ENCODE data around the gene P2RX6. TPM values are rescaled to one million over a fixed set of nuclear protein-coding genes. Genes with fewer than 3 reads are reported as not detected.

Gene P2RX6
- total RNA-seq, 1 experiment from 2014 or later, result 0.46 TPM

DNA sequence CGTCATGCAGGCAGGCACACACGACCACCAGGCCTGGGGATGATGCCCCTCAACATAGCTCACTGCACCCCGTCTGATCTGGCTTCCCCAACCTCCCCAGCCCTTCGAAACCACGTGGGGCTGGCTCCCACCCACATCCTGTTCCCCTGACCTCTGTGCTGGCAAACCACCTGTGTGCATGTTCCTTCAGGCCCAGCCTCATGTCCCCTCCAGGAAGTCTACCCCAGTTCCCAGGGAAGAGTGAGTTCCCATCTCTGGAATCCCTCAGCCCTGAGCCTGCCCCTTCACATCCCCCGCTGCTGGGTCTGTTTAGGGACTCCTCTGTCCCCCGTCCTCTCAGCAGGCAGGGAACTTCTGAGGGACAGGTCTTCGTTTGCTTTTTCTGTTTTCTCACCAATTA, 10.3 kb downstream of the P2RX6 start:
- no peak overlapping the region for H3K4me3 ChIP-seq (ENCODE audit: low read depth in 2 of 2, low read length in 2 of 2)
- H3K4me1 ChIP-seq (ENCODE audit: control insufficient read depth, insufficient read depth, low read length), result no peaks in the 10 kb centered on the region
- no peaks in the 10 kb centered on the region for H3K36me3 ChIP-seq (ENCODE audit: control insufficient read depth, insufficient read depth, low read length)
- DNase-seq (ENCODE audit: low read depth, low spot score), result no peak
- intact Hi-C loops (cut with micrococcal nuclease; ENCODE audit: unreplicated experiment) (no loop called here), in situ Hi-C loops (cut with HindIII; ENCODE audit: low pct_unique_long_range_greater_than_20kb, low sequenced_read_pairs) (no loop called here)
- no peaks in the 10 kb centered on the region for H3K27me3 ChIP-seq (ENCODE audit: control insufficient read depth, insufficient read depth, low read length)
- ChIA-PET POLR2A (no interaction called here), CTCF (no interaction called here)
- BruUV-seq (replicated peaks), result no TSS peak
- no peak overlapping the region for H3K27ac ChIP-seq (ENCODE audit: low read length)
- ATAC-seq, result no peak
- no peaks in the 10 kb centered on the region for H3K9me3 ChIP-seq (ENCODE audit: control insufficient read depth, insufficient read depth, low read depth, low read length)
- TF ChIP-seq TCF7L2 (IDR thresholded peaks at IDR 0.05; ENCODE audit: low read depth, low read length), result no peak
- TF ChIP-seq, protein P1, sequence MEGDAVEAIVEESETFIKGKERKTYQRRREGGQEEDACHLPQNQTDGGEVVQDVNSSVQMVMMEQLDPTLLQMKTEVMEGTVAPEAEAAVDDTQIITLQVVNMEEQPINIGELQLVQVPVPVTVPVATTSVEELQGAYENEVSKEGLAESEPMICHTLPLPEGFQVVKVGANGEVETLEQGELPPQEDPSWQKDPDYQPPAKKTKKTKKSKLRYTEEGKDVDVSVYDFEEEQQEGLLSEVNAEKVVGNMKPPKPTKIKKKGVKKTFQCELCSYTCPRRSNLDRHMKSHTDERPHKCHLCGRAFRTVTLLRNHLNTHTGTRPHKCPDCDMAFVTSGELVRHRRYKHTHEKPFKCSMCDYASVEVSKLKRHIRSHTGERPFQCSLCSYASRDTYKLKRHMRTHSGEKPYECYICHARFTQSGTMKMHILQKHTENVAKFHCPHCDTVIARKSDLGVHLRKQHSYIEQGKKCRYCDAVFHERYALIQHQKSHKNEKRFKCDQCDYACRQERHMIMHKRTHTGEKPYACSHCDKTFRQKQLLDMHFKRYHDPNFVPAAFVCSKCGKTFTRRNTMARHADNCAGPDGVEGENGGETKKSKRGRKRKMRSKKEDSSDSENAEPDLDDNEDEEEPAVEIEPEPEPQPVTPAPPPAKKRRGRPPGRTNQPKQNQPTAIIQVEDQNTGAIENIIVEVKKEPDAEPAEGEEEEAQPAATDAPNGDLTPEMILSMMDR (IDR thresholded peaks at IDR 0.05), result no peak

DNA sequence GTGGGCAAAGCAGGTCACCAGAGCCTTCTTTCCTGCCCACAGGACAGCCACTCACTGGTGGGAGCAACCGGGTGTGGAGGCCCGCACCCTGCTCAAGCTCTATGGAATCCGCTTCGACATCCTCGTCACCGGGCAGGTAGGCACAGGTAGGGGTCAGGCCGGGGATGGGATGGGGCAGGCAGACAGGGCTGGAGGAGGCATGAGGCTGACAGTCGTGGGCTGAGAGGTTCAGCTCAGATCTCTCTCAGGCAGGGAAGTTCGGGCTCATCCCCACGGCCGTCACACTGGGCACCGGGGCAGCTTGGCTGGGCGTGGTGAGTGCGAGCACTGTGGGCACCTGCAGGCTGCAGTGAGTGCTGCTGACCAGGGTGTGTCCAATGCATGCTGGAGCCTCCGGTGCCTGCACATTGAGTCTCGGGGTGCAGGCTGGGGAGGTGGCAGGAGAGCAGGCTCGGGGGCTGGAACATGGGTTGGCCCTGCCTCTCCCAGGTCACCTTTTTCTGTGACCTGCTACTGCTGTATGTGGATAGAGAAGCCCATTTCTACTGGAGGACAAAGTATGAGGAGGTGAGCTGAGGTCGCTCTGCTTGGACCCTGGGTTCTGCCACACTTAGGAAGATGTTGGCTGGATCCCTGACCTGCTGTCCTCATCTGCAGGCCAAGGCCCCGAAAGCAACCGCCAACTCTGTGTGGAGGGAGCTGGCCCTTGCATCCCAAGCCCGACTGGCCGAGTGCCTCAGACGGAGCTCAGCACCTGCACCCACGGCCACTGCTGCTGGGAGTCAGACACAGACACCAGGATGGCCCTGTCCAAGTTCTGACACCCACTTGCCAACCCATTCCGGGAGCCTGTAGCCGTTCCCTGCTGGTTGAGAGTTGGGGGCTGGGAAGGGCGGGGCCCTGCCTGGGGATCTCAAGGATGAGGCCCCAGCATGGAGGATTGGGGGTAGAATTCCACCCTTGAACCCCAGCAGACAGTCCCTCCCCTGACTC, 11.1 kb downstream of the P2RX6 start:
- Histone ChIP-seq H3K4me1 (ENCODE audit: control insufficient read depth, insufficient read depth, low read length) (no peaks in the 10 kb centered on the region), H3K9me3 (ENCODE audit: control insufficient read depth, insufficient read depth, low read depth, low read length) (no peaks in the 10 kb centered on the region), H3K36me3 (ENCODE audit: control insufficient read depth, insufficient read depth, low read length) (no peaks in the 10 kb centered on the region), H3K27ac (ENCODE audit: low read length) (no peak overlapping the region), H3K4me3 (ENCODE audit: low read depth in 2 of 2, low read length in 2 of 2) (no peak overlapping the region), H3K27me3 (ENCODE audit: control insufficient read depth, insufficient read depth, low read length) (no peaks in the 10 kb centered on the region)
- intact Hi-C loops (cut with micrococcal nuclease; ENCODE audit: unreplicated experiment), result no loop called here
- no TSS peak for BruUV-seq (replicated peaks)
- TF ChIP-seq POLR2AphosphoS5 (IDR thresholded peaks at IDR 0.05; ENCODE audit: low read depth, low read length) (no peak), TCF7L2 (IDR thresholded peaks at IDR 0.05; ENCODE audit: low read depth, low read length) (no peak), SIN3A (IDR thresholded peaks at IDR 0.05; ENCODE audit: borderline replicate concordance, insufficient read depth, low read depth, low read length) (no peak)
- TF ChIP-seq, protein P2, sequence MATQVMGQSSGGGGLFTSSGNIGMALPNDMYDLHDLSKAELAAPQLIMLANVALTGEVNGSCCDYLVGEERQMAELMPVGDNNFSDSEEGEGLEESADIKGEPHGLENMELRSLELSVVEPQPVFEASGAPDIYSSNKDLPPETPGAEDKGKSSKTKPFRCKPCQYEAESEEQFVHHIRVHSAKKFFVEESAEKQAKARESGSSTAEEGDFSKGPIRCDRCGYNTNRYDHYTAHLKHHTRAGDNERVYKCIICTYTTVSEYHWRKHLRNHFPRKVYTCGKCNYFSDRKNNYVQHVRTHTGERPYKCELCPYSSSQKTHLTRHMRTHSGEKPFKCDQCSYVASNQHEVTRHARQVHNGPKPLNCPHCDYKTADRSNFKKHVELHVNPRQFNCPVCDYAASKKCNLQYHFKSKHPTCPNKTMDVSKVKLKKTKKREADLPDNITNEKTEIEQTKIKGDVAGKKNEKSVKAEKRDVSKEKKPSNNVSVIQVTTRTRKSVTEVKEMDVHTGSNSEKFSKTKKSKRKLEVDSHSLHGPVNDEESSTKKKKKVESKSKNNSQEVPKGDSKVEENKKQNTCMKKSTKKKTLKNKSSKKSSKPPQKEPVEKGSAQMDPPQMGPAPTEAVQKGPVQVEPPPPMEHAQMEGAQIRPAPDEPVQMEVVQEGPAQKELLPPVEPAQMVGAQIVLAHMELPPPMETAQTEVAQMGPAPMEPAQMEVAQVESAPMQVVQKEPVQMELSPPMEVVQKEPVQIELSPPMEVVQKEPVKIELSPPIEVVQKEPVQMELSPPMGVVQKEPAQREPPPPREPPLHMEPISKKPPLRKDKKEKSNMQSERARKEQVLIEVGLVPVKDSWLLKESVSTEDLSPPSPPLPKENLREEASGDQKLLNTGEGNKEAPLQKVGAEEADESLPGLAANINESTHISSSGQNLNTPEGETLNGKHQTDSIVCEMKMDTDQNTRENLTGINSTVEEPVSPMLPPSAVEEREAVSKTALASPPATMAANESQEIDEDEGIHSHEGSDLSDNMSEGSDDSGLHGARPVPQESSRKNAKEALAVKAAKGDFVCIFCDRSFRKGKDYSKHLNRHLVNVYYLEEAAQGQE (IDR thresholded peaks at IDR 0.05; ENCODE audit: insufficient read depth in 1 of 2, low read depth in 2 of 2, low read length in 1 of 2), result no peak
- TF ChIP-seq, protein P1 (IDR thresholded peaks at IDR 0.05), result no peak
- in situ Hi-C loops (cut with HindIII; ENCODE audit: low pct_unique_long_range_greater_than_20kb, low sequenced_read_pairs), result no loop called here
- ATAC-seq (peak; percentile 47; the same call in 1 of the 2 replicates), DNase-seq (ENCODE audit: low read depth, low spot score) (no peak)
- POLR2A ChIA-PET, result no interaction called here
- CTCF ChIA-PET, result no interaction called here

Data from Panc1 (cell line).